NCI-H146 (cell line): ENCODE measurements around the gene IMPDH1.

Source experiments
- DNase-seq: peaks from one replicate; lab custom pipeline; 2025; lab: John Stamatoyannopoulos, UW

The IMPDH1 gene

DNA sequence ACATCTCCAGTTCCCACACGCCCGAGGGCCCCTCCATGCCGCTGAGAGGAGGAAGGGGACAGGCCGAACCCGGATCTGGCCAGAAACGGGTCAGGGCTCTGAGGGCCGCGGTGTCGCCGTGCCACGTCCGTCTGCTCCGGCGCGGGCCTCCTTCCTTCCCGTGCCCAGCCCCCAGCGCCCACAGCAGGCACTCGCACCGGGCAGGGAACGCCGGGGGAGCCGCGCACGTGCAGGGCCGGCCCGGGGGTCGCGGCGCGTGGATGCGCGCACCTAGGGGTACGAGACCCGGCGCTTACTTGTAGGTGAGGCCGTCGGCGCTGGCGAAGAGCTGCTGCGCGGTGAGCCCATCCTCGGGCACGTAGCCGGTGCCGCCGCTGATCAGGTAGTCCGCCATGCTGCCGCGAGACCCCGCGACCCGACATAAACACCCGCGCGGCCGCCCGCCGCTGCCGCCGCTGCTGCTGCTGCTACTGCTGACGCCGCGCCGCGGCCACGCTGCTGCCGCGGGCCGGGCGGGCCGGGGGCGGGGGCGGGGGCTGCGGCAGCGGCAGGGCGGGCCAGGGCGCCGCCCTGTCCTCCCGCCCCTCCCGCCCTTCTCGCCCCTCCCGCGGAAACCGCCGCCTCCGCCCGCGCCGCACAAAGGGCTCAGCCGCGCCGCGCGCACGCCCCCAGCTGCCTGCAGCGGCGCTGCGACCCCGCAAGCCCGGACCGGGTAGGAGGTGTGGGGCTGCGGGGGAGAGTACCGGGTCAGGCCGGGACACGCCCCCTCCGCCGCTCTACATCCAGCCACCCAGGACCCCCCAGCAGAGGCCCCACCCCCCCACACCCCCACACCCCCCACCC lies 4.1 kb downstream of the IMPDH1 start:
- DNase-seq: peak; percentile 70

- DNase-seq: peak; percentile 47
These were observed 4.8 kb downstream of the IMPDH1 start for GRCh38 chr7:128404886-128405470.

DNA sequence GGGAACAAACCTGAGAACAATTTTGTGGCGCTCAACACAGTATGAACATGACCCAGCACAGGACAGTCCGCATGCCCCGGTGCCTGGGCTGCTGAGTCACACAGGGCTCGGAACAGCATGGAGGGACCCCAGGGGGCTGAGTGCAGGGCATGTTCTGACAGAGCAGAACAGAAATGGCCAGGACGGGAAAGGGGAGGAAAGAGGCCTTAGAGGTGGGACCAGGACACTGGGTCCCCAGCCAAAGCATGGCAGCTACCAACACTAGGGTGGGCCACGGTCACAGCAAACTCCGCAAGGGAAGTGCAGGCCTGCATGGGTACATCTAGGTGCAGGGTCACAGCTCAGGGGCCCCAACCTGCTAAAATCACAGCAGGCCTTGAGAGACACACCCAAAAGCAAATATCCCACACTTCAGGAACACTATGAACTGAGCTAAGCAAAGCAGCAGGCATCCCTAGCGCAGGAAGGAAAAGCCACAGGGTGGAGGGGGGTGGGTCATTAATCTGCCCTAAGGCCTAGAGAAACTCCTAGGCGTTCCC lies 5.6 kb downstream of the IMPDH1 start:
- peak; percentile 47 for DNase-seq

GRCh38 chr7:128403676-128404075 lies 6.1 kb downstream of the IMPDH1 start:
- no peak for DNase-seq

GRCh38 chr7:128402356-128402755 lies 7.4 kb downstream of the IMPDH1 start:
- no peak for DNase-seq

- DNase-seq: no peak
These were observed 9.2 kb downstream of the IMPDH1 start for GRCh38 chr7:128400566-128400965.

- DNase-seq: no peak
These were observed 9.8 kb downstream of the IMPDH1 start for GRCh38 chr7:128399991-128400390.

- no peak for DNase-seq
These were observed 11.0 kb downstream of the IMPDH1 start for GRCh38 chr7:128398841-128399135.

DNA sequence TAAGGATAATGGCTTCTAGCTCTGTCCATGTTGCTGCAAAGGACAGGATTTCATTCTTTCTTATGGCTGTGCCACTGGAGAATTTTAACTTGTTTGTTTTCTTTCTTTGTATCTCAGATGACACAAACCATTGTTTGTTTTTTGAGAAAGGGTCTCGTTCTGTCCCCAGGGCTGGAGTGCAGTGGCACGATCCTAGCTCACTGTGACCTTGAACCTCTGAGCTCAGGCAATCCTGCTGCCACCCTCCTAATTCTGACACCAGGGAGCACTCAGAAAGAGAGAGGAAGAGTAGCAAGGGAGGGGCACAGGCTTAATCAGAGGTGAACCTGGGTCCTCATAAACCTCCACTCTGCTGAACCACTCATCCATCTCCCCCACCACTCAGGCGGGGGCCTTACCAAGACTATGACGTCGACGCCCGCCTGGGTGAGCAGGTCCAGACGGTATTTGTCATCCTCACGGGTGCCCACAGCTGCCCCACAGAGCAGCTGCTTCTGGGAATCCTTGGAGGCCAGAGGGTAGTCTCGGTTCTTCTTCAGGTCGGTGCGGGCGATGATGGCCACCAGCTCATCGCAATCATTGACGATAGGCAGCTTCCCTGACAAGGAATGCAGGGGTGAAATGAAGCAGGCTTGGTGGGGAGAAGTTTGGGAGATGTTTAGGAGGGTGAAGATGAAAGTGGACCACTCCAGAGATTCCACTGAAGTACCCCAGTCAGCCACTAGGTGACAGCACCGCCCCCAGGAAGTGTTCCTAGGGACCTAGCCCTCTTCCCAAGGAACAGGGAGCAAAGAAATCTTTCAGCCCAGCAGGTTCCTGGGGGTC lies 11.6 kb downstream of the IMPDH1 start:
- DNase-seq: peak; percentile 18

DNA sequence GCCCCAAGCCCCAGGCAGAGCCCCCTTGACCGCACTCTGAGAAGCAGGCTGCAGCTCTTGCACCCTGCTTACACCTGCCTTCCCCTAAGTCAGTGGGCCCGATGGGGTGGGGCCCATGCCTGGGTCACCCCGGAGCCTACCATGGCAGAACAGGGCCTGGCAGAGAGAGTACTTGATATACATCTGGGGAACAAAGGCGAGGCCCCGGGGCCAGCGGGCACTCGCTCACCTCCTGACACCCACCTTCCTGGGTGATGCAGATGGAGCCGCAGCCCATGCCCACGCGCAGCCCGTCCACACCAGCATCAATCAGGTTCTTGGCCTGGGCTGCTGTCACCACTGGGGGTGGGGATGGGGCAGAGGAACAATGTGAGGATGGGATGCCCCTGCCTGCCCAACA lies 13.4 kb downstream of the IMPDH1 start:
- no peak for DNase-seq

DNA sequence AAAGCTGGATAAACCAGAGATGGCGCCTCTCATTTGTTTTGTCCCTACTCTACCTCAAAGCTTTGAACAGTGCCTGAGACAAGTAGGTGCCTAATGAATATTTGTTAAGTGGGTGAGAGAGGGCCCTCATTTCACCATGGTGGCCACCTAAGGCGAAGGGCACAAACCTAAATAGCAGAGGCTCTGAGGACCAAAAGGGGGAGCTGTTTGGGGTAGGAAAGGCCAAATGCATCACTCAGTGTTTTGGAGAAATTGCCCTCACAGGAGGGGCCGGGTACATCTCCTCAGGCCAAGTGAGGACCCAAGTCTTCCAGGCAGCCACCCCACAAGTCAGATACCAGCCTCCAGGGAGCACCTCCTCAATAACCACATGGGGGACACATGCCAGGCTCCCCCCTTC lies 14.0 kb downstream of the IMPDH1 start:
- DNase-seq: no peak

GRCh38 chr7:128394904-128395496 lies 14.8 kb downstream of the IMPDH1 start:
- no peak for DNase-seq

GRCh38 chr7:128393526-128394330 lies 16.1 kb downstream of the IMPDH1 start:
- DNase-seq: no peak

DNA sequence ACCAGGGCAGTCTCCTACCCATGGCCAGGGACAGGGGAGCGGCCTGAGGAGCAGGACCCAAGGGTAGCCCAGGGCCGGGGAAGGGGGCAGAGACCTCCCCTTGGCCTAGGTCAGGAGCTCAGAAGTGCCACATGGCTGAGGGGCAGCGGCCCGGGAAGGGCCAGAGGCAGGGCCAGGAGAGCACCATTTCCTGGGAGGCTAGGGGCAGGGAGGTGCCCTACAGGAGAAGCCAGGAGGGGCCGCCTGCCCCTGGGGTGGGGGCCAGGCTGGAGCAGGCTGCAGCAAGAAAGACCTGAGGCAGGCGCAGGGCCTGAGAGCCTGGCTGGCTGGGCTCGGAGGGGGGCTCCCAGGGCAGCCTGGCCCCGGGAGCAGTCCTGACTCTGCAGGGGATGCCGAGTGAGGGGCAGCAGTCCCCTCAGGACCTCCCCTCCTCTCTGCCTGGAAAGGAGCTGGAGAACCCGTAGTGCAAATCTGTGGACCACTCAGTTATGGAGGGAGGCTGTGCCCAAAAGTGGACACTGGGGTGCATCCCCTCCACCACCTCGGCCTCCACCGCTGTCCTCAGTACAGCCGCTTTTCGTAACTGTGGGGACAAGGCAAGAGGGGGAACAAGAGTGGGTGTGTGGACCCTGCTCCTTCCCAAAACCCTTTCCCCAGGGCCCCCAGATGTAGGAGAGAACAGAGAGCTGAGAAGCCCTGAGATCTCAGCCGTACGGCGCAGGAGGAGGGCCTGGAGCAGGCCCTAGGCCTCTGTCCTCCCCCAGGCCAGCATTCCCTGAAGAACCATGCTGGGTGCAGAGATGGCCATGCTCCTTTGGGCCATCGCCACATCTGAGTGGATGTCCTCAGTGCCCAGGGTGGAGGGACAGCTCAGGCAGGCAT lies 17.1 kb downstream of the IMPDH1 start:
- no peak for DNase-seq

GRCh38 chr7:128391805-128392204 lies 18.0 kb downstream of the IMPDH1 start:
- DNase-seq: no peak

DNA sequence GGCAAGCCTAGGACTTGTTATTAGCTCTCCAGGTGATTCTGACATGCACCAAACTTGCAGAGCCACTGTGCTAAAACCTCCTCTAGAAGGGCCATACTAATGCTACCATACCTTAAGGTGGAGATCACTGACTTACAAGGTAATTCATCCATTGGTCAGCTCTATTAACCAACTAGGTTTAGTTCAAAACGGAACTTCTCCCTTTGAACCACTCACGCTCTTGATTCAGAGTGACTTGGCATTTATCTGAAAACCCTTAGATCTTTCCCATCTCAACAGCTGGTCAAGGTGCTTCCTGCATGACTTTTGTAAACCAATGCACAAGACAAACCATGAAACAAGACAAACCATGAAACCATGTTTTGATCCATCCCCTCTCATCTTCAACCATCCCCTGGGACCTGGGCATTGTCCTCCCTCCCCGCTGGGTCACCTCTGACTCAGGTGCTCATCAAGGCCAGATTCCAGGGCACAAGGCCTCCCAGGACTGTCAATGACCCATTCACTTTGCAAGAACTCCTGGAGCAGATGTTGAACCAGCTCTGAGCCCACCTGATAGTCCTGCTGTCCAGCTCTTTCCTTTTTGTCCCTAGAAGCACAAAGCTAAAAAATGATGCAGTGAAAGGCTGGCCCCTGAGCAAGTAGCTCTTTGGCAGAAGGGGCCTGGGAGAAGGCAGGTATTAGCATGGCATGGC lies 18.8 kb downstream of the IMPDH1 start:
- no peak for DNase-seq

- no peak for DNase-seq
These were observed 20.0 kb downstream of the IMPDH1 start for GRCh38 chr7:128389618-128390329.

DNA sequence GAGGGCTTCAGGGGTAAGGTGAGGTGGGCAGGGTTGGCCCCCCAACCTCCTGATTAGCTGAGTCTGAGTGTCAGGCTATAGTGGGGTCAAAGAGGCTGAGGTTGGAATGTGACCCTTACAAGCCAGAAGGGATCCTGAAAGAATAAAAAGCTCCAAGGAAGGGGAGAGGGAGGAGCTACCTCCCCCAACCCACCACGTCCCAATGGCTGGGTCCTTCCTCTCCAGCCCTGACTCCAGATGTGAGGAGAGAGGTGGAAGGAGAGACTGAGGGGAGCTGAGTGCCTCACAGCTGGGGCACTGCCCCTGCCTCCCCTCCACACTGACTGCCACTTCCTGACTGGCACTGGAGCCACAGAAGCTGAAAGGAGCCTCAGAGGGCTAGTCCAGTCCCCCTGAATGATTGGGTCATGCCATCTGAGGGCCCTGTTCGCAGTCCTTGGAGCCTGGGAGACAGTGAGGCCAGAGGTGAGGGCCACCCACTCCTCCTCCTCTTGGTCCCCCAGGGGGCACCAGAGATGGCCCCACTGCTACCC lies 20.6 kb downstream of the IMPDH1 start:
- DNase-seq: no peak

- DNase-seq: no peak
These were observed 21.7 kb downstream of the IMPDH1 start for GRCh38 chr7:128388145-128388485.
